Activated naive CD4-positive, alpha-beta T cell treated with anti-CD3 and anti-CD28 coated beads, Interleukin-2, amount 50 U/mL, for 72 hours (primary cell): ENCODE results near the gene PTPRU. TPM values are rescaled to one million over a fixed set of nuclear protein-coding genes. Genes with fewer than 3 reads are reported as not detected.

Source experiments
- ATAC-seq, 2 donors: fragments of 150-1000 bp; cut with Tn5 transposase; 2 replicates each; pipeline ENCODE4 v1.10.0; 2021; ENCODE audit warnings: mild to moderate bottlenecking in 2 of 2, moderate library complexity in 2 of 2
- DNase-seq, 2 donors: peaks; one replicate each; pipeline ENCODE4 v3.0.0; 2021 to 2022; ENCODE audit warnings: low spot score in 2 of 2
- H3K27ac Mint-ChIP-seq, 2 donors: one replicate each; pipeline ENCODE4 v1.8.0; 2022; ENCODE audit warnings: mild to moderate bottlenecking in 2 of 2, mixed read lengths in 2 of 2
- H3K36me3 Mint-ChIP-seq, 2 donors: one replicate each; pipeline ENCODE4 v1.8.0; 2022; ENCODE audit warnings: mixed read lengths in 2 of 2
- H3K9me3 Mint-ChIP-seq, 2 donors: one replicate each; pipeline ENCODE4 v1.8.0; 2022; ENCODE audit warnings: mixed read lengths in 2 of 2
- total RNA-seq, 2 donors: library from RNA; stranded (reverse); gene quantifications; one replicate each; pipeline ENCODE4 v1.2.3, GENCODE V29; 2022

Gene PTPRU
- total RNA-seq, 2 donors from 2014 or later: 2.0 TPM; not detected in 1

- Mint-ChIP-seq H3K36me3 (no peaks in the 10 kb centered on the region), H3K9me3 (no peaks in the 10 kb centered on the region), H3K27ac (no peak overlapping the region)
- no peak for ATAC-seq
- no peak for DNase-seq
Measured at GRCh38 chr1:29343476-29343875, 107.2 kb downstream of the PTPRU start.

DNA sequence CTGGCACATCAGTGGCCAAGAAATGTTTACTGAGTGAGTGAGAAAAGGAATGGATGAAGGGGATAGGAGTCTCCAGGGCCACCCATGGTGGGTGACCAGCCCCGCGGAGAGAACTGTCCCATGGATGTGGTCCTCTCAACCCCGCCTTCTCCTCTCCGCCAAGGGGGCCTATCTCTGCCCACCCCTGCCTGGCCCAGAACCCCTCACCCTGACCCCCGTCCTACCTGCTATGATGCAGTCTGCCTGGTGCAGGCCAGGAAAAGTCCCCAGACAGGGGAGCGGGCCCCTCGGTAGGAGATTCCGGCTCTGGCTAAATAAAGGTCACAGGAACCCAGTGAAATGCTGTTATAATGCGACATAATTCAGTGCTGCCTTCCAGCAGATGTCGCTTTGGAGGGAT is 107.6 kb downstream of the PTPRU start:
- H3K9me3 Mint-ChIP-seq: no peaks in the 10 kb centered on the region
- no peak overlapping the region for H3K27ac Mint-ChIP-seq
- DNase-seq: no peak
- ATAC-seq: no peak
- no peaks in the 10 kb centered on the region for H3K36me3 Mint-ChIP-seq

DNA sequence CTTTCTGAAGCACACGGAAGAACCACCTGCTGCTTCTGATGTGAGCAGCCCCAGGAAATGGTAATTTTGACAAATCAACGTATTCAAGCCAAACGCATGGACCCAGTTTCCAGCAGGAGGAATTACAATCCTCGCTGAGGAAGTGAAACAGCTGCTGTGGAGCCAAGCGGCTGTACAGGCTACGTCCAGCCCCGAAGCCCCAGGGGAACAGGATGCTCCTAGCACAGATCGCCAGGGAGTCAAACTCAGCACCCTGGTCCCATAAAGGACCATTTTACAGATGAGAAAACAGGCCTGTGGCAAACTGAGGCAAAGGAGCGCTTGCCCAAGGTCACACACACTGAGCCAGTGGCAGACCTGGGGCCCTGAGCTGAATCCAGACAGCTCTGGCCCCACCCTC is 108.0 kb downstream of the PTPRU start:
- no peaks in the 10 kb centered on the region for H3K9me3 Mint-ChIP-seq
- no peak overlapping the region for H3K27ac Mint-ChIP-seq
- H3K36me3 Mint-ChIP-seq: no peaks in the 10 kb centered on the region
- no peak for DNase-seq
- no peak for ATAC-seq

DNA sequence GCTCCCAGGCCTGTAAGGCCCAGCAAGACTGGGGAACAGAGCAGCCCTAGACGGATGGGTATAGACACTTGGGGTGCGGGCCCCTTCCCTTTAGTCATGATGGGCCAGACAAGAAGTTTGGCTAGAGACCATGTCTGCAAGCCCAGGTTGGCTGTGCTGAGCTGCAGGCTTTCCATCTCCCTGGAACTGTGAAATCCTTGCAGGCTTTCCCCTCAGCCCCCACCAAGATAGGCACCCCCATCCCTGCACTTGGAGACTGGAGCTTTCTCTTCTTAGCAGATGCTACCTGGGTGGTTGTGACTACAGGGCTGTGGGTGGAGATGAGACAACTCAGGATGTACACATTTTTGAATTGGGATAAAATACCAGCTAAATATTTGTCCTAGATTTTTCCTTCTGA is 110.3 kb downstream of the PTPRU start:
- Mint-ChIP-seq H3K9me3 (no peaks in the 10 kb centered on the region), H3K36me3 (no peaks in the 10 kb centered on the region), H3K27ac (no peak overlapping the region)
- ATAC-seq (no peak), DNase-seq (no peak)

DNA sequence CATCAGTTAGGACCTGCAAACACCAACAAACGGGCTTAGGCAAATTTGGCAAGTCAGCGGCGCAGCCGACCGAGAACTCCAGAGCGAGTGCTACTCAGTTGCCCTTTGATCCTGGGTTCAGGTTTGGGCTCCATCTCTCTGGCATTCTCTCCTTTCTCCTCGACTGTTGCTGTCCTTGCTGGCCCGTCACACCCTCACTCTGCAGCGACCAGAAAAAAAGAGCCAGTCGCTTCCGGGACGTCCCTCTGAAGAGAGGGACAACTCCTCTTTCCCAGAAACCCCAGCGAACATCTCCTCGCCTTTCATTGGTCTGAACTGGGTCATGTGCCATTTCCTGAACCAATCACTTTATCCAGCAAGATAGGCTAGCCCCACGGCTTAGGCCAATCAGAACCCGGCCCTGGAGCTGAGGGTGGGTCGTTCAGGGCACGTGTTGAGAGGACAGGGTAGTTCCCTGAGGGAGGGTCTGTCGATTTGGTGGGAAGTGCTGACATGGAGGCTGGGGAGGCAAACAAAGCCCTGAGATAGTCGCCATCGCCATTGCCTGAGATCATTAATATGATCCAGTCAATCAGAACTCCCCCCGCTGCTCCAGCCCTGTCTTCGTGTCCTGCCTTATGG is 113.7 kb downstream of the PTPRU start:
- no peaks in the 10 kb centered on the region for H3K9me3 Mint-ChIP-seq
- no peak overlapping the region for H3K27ac Mint-ChIP-seq
- ATAC-seq (no peak), DNase-seq (no peak)
- no peaks in the 10 kb centered on the region for H3K36me3 Mint-ChIP-seq

GRCh38 chr1:29352719-29353420 is 116.5 kb downstream of the PTPRU start:
- Mint-ChIP-seq H3K9me3 (no peaks in the 10 kb centered on the region), H3K36me3 (no peaks in the 10 kb centered on the region), H3K27ac (no peak overlapping the region)
- no peak for DNase-seq
- ATAC-seq: no peak

GRCh38 chr1:29354511-29355098 is 118.3 kb downstream of the PTPRU start:
- Mint-ChIP-seq H3K9me3 (no peaks in the 10 kb centered on the region), H3K27ac (peak overlapping the region in 1 of 2 donors; percentile 22), H3K36me3 (no peaks in the 10 kb centered on the region)
- ATAC-seq: no peak
- DNase-seq: no peak

DNA sequence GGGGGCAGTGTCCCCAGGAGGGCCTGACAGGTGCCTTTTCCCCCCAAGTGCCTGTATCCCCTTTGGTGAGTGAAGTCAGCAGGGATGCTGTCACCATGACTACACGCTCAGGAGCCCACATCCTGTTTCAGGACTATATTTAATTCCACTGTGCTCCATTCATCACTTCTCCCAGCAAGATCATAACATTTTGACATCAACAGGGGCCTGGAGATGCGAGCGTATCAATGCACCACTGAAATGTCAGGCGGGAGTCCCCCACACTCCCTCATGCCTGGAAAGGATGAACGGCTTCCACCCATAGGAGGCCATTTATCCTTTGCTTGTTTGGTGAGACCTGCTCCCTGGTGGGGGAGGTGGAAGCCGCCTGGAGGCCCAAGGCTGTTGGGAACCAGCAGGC is 119.1 kb downstream of the PTPRU start:
- ATAC-seq: peak; percentile 56 to 61
- peak overlapping the region in 1 of 2 donors; percentile 22 for H3K27ac Mint-ChIP-seq
- no peaks in the 10 kb centered on the region for H3K9me3 Mint-ChIP-seq
- H3K36me3 Mint-ChIP-seq: no peaks in the 10 kb centered on the region
- DNase-seq: no peak

- H3K36me3 Mint-ChIP-seq: no peaks in the 10 kb centered on the region
- no peak for ATAC-seq
- no peak overlapping the region for H3K27ac Mint-ChIP-seq
- DNase-seq: no peak
- H3K9me3 Mint-ChIP-seq: no peaks in the 10 kb centered on the region
Measured at GRCh38 chr1:29356663-29357062, 120.3 kb downstream of the PTPRU start.

GRCh38 chr1:29357452-29357851 is 121.1 kb downstream of the PTPRU start:
- H3K9me3 Mint-ChIP-seq: no peaks in the 10 kb centered on the region
- ATAC-seq (no peak), DNase-seq (no peak)
- no peak overlapping the region for H3K27ac Mint-ChIP-seq
- no peaks in the 10 kb centered on the region for H3K36me3 Mint-ChIP-seq

GRCh38 chr1:29358183-29358582 is 121.9 kb downstream of the PTPRU start:
- Mint-ChIP-seq H3K9me3 (no peaks in the 10 kb centered on the region), H3K36me3 (no peaks in the 10 kb centered on the region), H3K27ac (no peak overlapping the region)
- no peak for DNase-seq
- ATAC-seq: no peak

GRCh38 chr1:29360768-29361167 is 124.4 kb downstream of the PTPRU start:
- H3K27ac Mint-ChIP-seq: no peak overlapping the region
- no peaks in the 10 kb centered on the region for H3K36me3 Mint-ChIP-seq
- DNase-seq (no peak), ATAC-seq (no peak)
- no peaks in the 10 kb centered on the region for H3K9me3 Mint-ChIP-seq

DNA sequence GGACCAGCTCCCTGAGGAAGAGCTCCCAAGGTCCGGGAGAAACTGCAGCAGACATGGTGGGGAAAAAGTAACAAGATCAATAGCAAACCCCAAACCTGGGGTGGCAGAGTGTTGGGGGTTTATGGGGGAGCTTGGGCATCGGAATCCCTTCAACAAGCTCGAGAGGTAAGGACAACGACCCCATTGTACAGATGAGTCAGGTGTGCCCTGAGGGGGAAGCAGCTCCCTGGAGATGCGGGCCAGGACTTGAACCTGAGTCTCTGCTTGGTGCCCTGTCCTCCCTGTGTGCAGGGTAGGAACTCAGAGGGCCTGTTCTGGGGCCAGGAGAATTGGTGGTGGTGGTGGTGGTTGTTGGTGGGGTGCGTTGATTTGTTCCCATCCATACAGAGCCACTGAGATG is 125.4 kb downstream of the PTPRU start:
- DNase-seq: no peak
- peak overlapping the region in 1 of 2 donors; percentile 72 for H3K27ac Mint-ChIP-seq
- no peaks in the 10 kb centered on the region for H3K36me3 Mint-ChIP-seq
- no peaks in the 10 kb centered on the region for H3K9me3 Mint-ChIP-seq
- no peak for ATAC-seq

DNA sequence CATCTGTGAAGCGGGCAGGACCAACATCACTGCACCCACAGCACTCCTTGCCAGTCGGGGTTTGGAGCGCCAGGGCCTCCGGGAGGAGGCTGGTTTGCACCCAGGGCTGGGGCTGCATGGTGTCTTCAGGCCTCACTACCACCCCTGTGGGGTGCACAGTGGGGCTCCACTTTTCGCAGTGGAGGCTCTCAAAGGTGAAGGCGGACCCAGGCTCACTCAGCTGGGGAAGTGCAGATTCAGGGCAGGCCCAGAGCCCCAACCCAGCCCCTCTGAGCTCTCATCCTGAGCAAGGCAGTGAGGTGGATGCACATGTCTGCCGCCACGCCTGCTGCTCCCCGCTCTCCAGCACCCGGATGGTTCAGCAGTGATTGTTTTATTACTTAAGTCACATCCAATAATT is 125.8 kb downstream of the PTPRU start:
- no peak for DNase-seq
- Mint-ChIP-seq H3K36me3 (no peaks in the 10 kb centered on the region), H3K27ac (no peak overlapping the region), H3K9me3 (no peaks in the 10 kb centered on the region)
- ATAC-seq: no peak

GRCh38 chr1:29362764-29363163 is 126.4 kb downstream of the PTPRU start:
- DNase-seq (peak in 1 of 2 donors; percentile 30), ATAC-seq (no peak)
- H3K36me3 Mint-ChIP-seq: no peaks in the 10 kb centered on the region
- no peaks in the 10 kb centered on the region for H3K9me3 Mint-ChIP-seq
- H3K27ac Mint-ChIP-seq: no peak overlapping the region

DNA sequence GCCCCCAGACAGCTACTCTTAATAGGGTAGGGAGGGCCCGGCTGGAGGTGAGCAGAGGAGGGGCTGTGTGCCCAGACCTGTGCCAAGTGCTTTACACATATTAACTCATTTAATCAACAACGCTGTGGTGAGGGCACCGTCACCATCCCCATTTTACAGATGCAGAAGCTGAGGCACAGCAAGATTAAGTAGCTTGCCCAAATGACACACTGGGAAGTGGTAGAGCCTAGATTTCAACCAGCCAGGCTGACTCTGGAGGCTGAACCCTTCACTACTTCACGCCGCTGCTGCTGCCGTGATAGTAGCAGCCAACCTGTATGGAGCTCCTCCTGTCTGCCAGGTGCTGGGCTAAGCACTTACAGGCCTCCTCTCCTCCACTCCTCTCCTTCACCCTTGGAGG is 127.2 kb downstream of the PTPRU start:
- Mint-ChIP-seq H3K9me3 (no peaks in the 10 kb centered on the region), H3K36me3 (peaks cover 0 to 6% of the 10 kb centered on the region in 2 donors), H3K27ac (no peak overlapping the region)
- ATAC-seq (no peak), DNase-seq (no peak)

DNA sequence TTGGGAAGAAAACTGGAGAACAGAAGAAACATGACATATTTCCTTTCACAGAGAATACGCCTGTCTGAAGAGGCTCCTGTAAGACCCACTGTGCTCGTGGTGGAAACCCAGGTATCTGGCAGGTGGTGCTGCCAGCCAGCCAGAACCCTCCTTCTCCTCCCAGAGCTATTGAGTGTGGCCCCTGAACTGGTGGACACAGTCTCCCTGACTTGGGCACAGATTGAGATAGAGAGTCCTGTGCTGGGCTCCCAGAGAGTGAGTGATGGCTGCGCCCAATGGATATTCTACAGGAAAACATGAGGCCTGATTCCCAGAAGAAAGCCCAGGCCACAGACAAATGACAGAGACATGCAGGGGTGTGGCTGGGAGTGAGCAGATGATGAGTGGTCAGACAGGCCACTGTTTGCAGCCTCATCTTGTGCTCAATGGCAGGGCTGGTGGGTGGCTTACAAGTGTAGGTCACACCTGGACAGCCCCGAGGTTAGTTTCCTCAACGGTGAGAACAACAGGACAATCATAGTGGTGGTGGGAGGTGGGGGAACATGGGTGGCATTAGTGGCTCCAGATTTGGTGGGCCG is 127.9 kb downstream of the PTPRU start:
- ATAC-seq (no peak), DNase-seq (no peak)
- H3K27ac Mint-ChIP-seq: no peak overlapping the region
- peaks cover 0 to 6% of the 10 kb centered on the region in 2 donors for H3K36me3 Mint-ChIP-seq
- H3K9me3 Mint-ChIP-seq: no peaks in the 10 kb centered on the region
